Tibial nerve (tissue), 4 donors: Measurements from ENCODE around the gene OTUD6A. TPM values are rescaled to one million over a fixed set of nuclear protein-coding genes. Genes with fewer than 3 reads are reported as not detected.

Source experiments
- DNase-seq, 2 donors: peaks; one replicate each; pipeline ENCODE4 v3.0.0-alpha.2; 2019; ENCODE audit warnings: low spot score in 2 of 2
- H3K27ac ChIP-seq, 4 donors: fragments of 200-600 bp; sonication (generic) in 3 of 4; one replicate each; pipeline ENCODE4 v1.5.1; 2017 to 2019; ENCODE audit warnings: mild to moderate bottlenecking in 1 of 4
- H3K27me3 ChIP-seq, 2 donors: fragments of 200-600 bp; sonication (generic) in 1 of 2; one replicate each; pipeline versions ENCODE4 v1.5.1 to v1.6.0; 2017 to 2019
- H3K36me3 ChIP-seq, 3 donors: fragments of 200-600 bp; sonication (generic); one replicate each; pipeline ENCODE4 v1.5.1; 2018 to 2019
- H3K4me1 ChIP-seq, 4 donors: fragments of 200-600 bp; sonication (generic) in 3 of 4; one replicate each; pipeline ENCODE4 v1.5.1; 2017 to 2019
- H3K4me3 ChIP-seq, 4 donors: fragments of 200-600 bp; sonication (generic) in 3 of 4; one replicate each; pipeline ENCODE4 v1.5.1; 2017 to 2019; ENCODE audit warnings: mild to moderate bottlenecking in 1 of 4, moderate library complexity in 1 of 4
- H3K9me3 ChIP-seq, 4 donors: fragments of 200-600 bp; sonication (generic) in 3 of 4; one replicate each; pipeline ENCODE4 v1.5.1; 2017 to 2019
- CTCF ChIP-seq, 5 experiments: fragments of 200-600 bp in 3 of 5; fragments of 450-650 bp in 2 of 5; sonication (generic) in 3 of 5; IDR thresholded peaks; one replicate each; pipeline ENCODE4 v1.5.1; 2016 to 2019; ENCODE audit warnings: antibody characterized with exemption in 5 of 5, mild to moderate bottlenecking in 3 of 5, moderate library complexity in 2 of 5
- EP300 ChIP-seq, 2 donors: sonication (generic); formaldehyde crosslinking; IDR thresholded peaks; one replicate each; pipeline ENCODE4 v1.6.1; 2017; ENCODE audit warnings: antibody characterized with exemption in 2 of 2, mild to moderate bottlenecking in 1 of 2
- POLR2A ChIP-seq, 2 donors: fragments of 450-650 bp; IDR thresholded peaks; one replicate each; pipeline ENCODE4 v1.6.1; 2017; ENCODE audit warnings: antibody characterized with exemption in 2 of 2, mild to moderate bottlenecking in 2 of 2, moderate library complexity in 2 of 2
- WGBS, 2 donors: methylation state at CpG; one replicate each; pipeline ENCODE4 v1.1.5; 2018; 5-methylcytosine and 5-hydroxymethylcytosine counted together
- total RNA-seq, 4 donors: library from RNA; depleted of rRNA; stranded (reverse); fragments of >200 nt; gene quantifications; one replicate each; pipeline ENCODE4 v1.1.0, GENCODE V29; 2016

Gene OTUD6A
- not detected for total RNA-seq

- TF ChIP-seq CTCF (IDR thresholded peaks at IDR 0.05) (no peak), EP300 (IDR thresholded peaks at IDR 0.05) (no peak), POLR2A (IDR thresholded peaks at IDR 0.05) (no peak)
- no peak within 1 kb of the TSS for H3K27ac ChIP-seq
- 91 to 93% methylated on average over 11 to 14 of the region's 14 CpGs for WGBS, 2 donors
Measured at GRCh38 chrX:70062076-70062475, at the start of gene OTUD6A. Gene OTUD6A (plus strand): TSS chrX:70062457. CDS start chrX:70062525, 68 bp downstream.

GRCh38 chrX:70012756-70013155, 49.5 kb upstream of the OTUD6A start:
- 75% methylated on average over 3 to 4 of the region's 4 CpGs for WGBS, 2 donors
- Histone ChIP-seq H3K36me3 (no peaks in the 10 kb centered on the region), H3K4me3 (no peak overlapping the region), H3K4me1 (peaks cover 0 to 4% (median 0%) of the 10 kb centered on the region in 4 donors), H3K27ac (no peak overlapping the region), H3K9me3 (peaks cover 0 to 3% (median 0%) of the 10 kb centered on the region in 4 donors), H3K27me3 (peaks cover 3 to 13% of the 10 kb centered on the region in 2 donors)
- no peak for DNase-seq
- no peak for TF ChIP-seq EP300 (IDR thresholded peaks at IDR 0.05)
- TF ChIP-seq CTCF (IDR thresholded peaks at IDR 0.05), result no peak
- no peak for TF ChIP-seq POLR2A (IDR thresholded peaks at IDR 0.05)

More at GRCh38 chrX:70062076-70062475, at the start of gene OTUD6A:
- Histone ChIP-seq H3K27me3 (no peaks in the 10 kb centered on the region), H3K4me1 (no peaks in the 10 kb centered on the region), H3K9me3 (no peaks in the 10 kb centered on the region), H3K4me3 (no peak within 1 kb of the TSS), H3K36me3 (no peaks in the 10 kb centered on the region)
- no peak for DNase-seq

GRCh38 chrX:70013466-70014381, 48.5 kb upstream of the OTUD6A start:
- H3K36me3 ChIP-seq, result no peaks in the 10 kb centered on the region
- H3K4me1 ChIP-seq, result peaks cover 0 to 4% (median 0%) of the 10 kb centered on the region in 4 donors
- no peak for DNase-seq
- peaks cover 3 to 13% of the 10 kb centered on the region in 2 donors for H3K27me3 ChIP-seq
- no peaks in the 10 kb centered on the region for H3K9me3 ChIP-seq
- no peak overlapping the region for H3K4me3 ChIP-seq
- 47 to 62% methylated on average over 5 of the region's 5 CpGs for WGBS, 2 donors
- peak overlapping the region in 1 of 4 donors; percentile 24 for H3K27ac ChIP-seq
- TF ChIP-seq EP300 (IDR thresholded peaks at IDR 0.05) (no peak), POLR2A (IDR thresholded peaks at IDR 0.05) (no peak), CTCF (IDR thresholded peaks at IDR 0.05) (no peak)

GRCh38 chrX:70016513-70016912, 45.7 kb upstream of the OTUD6A start:
- peaks cover 0 to 4% (median 0%) of the 10 kb centered on the region in 4 donors for H3K4me1 ChIP-seq
- TF ChIP-seq CTCF (IDR thresholded peaks at IDR 0.05) (no peak), EP300 (IDR thresholded peaks at IDR 0.05) (no peak), POLR2A (IDR thresholded peaks at IDR 0.05) (no peak)
- WGBS, 2 donors, result 97% methylated on average over 2 of the region's 2 CpGs
- no peaks in the 10 kb centered on the region for H3K9me3 ChIP-seq
- no peaks in the 10 kb centered on the region for H3K36me3 ChIP-seq
- peaks cover 3 to 13% of the 10 kb centered on the region in 2 donors for H3K27me3 ChIP-seq
- H3K4me3 ChIP-seq, result no peak overlapping the region
- H3K27ac ChIP-seq, result no peak overlapping the region
- DNase-seq, result no peak

- TF ChIP-seq CTCF (IDR thresholded peaks at IDR 0.05), result no peak
- no peak for TF ChIP-seq EP300 (IDR thresholded peaks at IDR 0.05)
- TF ChIP-seq POLR2A (IDR thresholded peaks at IDR 0.05), result no peak
- Histone ChIP-seq H3K27ac (no peak overlapping the region), H3K4me3 (no peak overlapping the region), H3K36me3 (no peaks in the 10 kb centered on the region), H3K27me3 (peaks cover 0 to 9% of the 10 kb centered on the region in 2 donors), H3K9me3 (no peaks in the 10 kb centered on the region), H3K4me1 (no peaks in the 10 kb centered on the region)
- DNase-seq, result no peak
- 86 to 92% methylated on average over 4 of the region's 4 CpGs for WGBS, 2 donors
Measured at GRCh38 chrX:70022616-70023015, 39.6 kb upstream of the OTUD6A start.
